GM12891 (cell line): Measurements from ENCODE around the gene PLEKHA3.
A peak's percentile ranks its signal among the peaks of the same experiment; 100 is the strongest.

Source experiments
- DNase-seq: peaks from one replicate; pipeline ENCODE4 v3.0.0; 2011; ENCODE audit warnings: low spot score; ENCODE audit not compliant: insufficient read length
- FAIRE-seq: peaks from 2 replicates; lab custom pipeline; 2011; peaks lifted over from hg19 to GRCh38; lab: Jason Lieb, UNC
- PAX5 ChIP-seq: IDR thresholded peaks from 2 replicates; pipeline ENCODE4 v1.6.1; 2011; ENCODE audit warnings: low read length, moderate library complexity, mild to moderate bottlenecking; ENCODE audit not compliant: insufficient read depth, severe bottlenecking
- POLR2A ChIP-seq: IDR thresholded peaks from 2 replicates; pipeline ENCODE4 v1.6.1; 2011; ENCODE audit warnings: low read depth, low read length, control low read depth
- POLR2AphosphoS5 ChIP-seq: IDR thresholded peaks from 2 replicates; pipeline ENCODE4 v1.6.1; 2011; ENCODE audit warnings: low read depth, low read length, control low read depth
- POU2F2 ChIP-seq: IDR thresholded peaks from 2 replicates; pipeline ENCODE4 v1.6.1; 2011; ENCODE audit warnings: low read depth, mild to moderate bottlenecking, control low read depth, low read length, moderate library complexity
- SPI1 ChIP-seq: IDR thresholded peaks from 2 replicates; pipeline ENCODE4 v1.6.1; 2011; ENCODE audit warnings: low read depth, low read length, control low read depth
- TAF1 ChIP-seq: IDR thresholded peaks from 2 replicates; pipeline ENCODE4 v1.6.1; 2011; ENCODE audit warnings: low read depth, low read length, control low read depth

Gene PLEKHA3

GRCh38 chr2:178478130-178478438 lies 2.2 kb upstream of the PLEKHA3 start:
- no peak for DNase-seq
- TF ChIP-seq POLR2A (no peak), SPI1 (no peak), POU2F2 (no peak), PAX5 (no peak), POLR2AphosphoS5 (no peak)
- no peak for FAIRE-seq

GRCh38 chr2:178478439-178479274 lies 1.6 kb upstream of the PLEKHA3 start, which contains the start of gene FKBP7:
TSS of gene FKBP7 (minus strand) at chr2:178478600. CDS start at chr2:178478499, 101 bp downstream.
- TF ChIP-seq TAF1 = peak; percentile 27
- peak; percentile 58; the same call in 1 of the 2 replicates for TF ChIP-seq POLR2AphosphoS5
- TF ChIP-seq PAX5 = no peak
- TF ChIP-seq SPI1 = no peak
- TF ChIP-seq POU2F2 = no peak
- TF ChIP-seq POLR2A = peak; percentile 74
- DNase-seq (peak; percentile 51), FAIRE-seq (peak; percentile 97)

GRCh38 chr2:178479275-178479616 lies 1.0 kb upstream of the PLEKHA3 start:
- FAIRE-seq = no peak

GRCh38 chr2:178479758-178480226 lies 465 bp upstream of the PLEKHA3 start:
- FAIRE-seq = no peak
- no peak for TF ChIP-seq POU2F2
- TF ChIP-seq POLR2A = no peak
- TF ChIP-seq SPI1 = no peak
- no peak for TF ChIP-seq POLR2AphosphoS5
- no peak for TF ChIP-seq PAX5
- TF ChIP-seq TAF1 = no peak

More at GRCh38 chr2:178479275-178479616, 1.0 kb upstream of the PLEKHA3 start:
- DNase-seq = no peak
- TF ChIP-seq POLR2AphosphoS5 (no peak), PAX5 (no peak), SPI1 (no peak), POU2F2 (no peak), POLR2A (no peak), TAF1 (no peak)

GRCh38 chr2:178482437-178482836 lies 2.2 kb downstream of the PLEKHA3 start:
- FAIRE-seq (peak; percentile 52), DNase-seq (peak; percentile 5)

More at GRCh38 chr2:178479758-178480226, 465 bp upstream of the PLEKHA3 start:
- no peak for DNase-seq

GRCh38 chr2:178484245-178485041 lies 4.2 kb downstream of the PLEKHA3 start:
- TF ChIP-seq POU2F2 = no peak
- TF ChIP-seq PAX5 = no peak
- no peak for TF ChIP-seq SPI1
- TF ChIP-seq POLR2A = no peak
- no peak for TF ChIP-seq TAF1
- TF ChIP-seq POLR2AphosphoS5 = no peak
- DNase-seq = no peak
- no peak for FAIRE-seq

More at GRCh38 chr2:178482437-178482836, 2.2 kb downstream of the PLEKHA3 start:
- peak; percentile 82 for TF ChIP-seq POU2F2
- TF ChIP-seq POLR2A = no peak

GRCh38 chr2:178485356-178485755 lies 5.1 kb downstream of the PLEKHA3 start:
- no peak for DNase-seq
- no peak for TF ChIP-seq TAF1
- no peak for TF ChIP-seq POU2F2
- TF ChIP-seq POLR2A = no peak
- no peak for TF ChIP-seq POLR2AphosphoS5
- TF ChIP-seq PAX5 = no peak
- TF ChIP-seq SPI1 = no peak
- no peak for FAIRE-seq

GRCh38 chr2:178491612-178492011 lies 11.4 kb downstream of the PLEKHA3 start:
- FAIRE-seq = no peak
- DNase-seq = no peak
- no peak for TF ChIP-seq POU2F2

GRCh38 chr2:178496049-178496448 lies 15.8 kb downstream of the PLEKHA3 start:
- TF ChIP-seq PAX5 (no peak), POLR2A (no peak), SPI1 (no peak), POU2F2 (no peak), TAF1 (no peak)
- no peak for DNase-seq
- no peak for FAIRE-seq

- TF ChIP-seq TAF1 = no peak
- TF ChIP-seq SPI1 = no peak
- no peak for TF ChIP-seq POU2F2
- TF ChIP-seq PAX5 = no peak
- TF ChIP-seq POLR2A = no peak
- TF ChIP-seq POLR2AphosphoS5 = no peak
- no peak for DNase-seq
- FAIRE-seq = peak; percentile 85
Observed at GRCh38 chr2:178498137-178498536, 17.9 kb downstream of the PLEKHA3 start.
